CD4-positive, alpha-beta memory T cell (primary cell): Measurements from ENCODE around the gene NPR3. TPM values are rescaled to one million over a fixed set of nuclear protein-coding genes. Genes with fewer than 3 reads are reported as not detected.

ENCODE experiments used
- CTCF ChIA-PET: fragments of 350-600 bp; sonication (Branson Sonifier 250); formaldehyde crosslinking; loops from one replicate; lab custom pipeline; 2021; ENCODE audit warnings: inconsistent platforms; ENCODE audit not compliant: partially characterized antibody; lab: Charles Lee
- POLR2A ChIA-PET: fragments of 350-600 bp; sonication (Branson Sonifier 250); formaldehyde crosslinking; loops from one replicate; lab custom pipeline; 2021; ENCODE audit not compliant: partially characterized antibody; lab: Charles Lee
- DNase-seq, 5 donors: peaks; one replicate each; pipeline versions ENCODE4 v3.0.0 to v3.0.0-alpha.2; 2020 to 2022; ENCODE audit warnings: mixed read lengths in 1 of 5
- H3K27ac ChIP-seq: one replicate; pipeline ENCODE4 v1.7.0; 2013; ENCODE audit warnings: low read depth, low read length
- H3K27me3 ChIP-seq: 2 replicates; pipeline ENCODE4 v1.7.0; 2013; ENCODE audit warnings: mild to moderate bottlenecking, low read length, moderate library complexity; ENCODE audit not compliant: insufficient read depth
- H3K36me3 ChIP-seq: 2 replicates; pipeline ENCODE4 v1.7.0; 2013; ENCODE audit warnings: mild to moderate bottlenecking, low read length, moderate library complexity; ENCODE audit not compliant: insufficient read depth
- H3K4me1 ChIP-seq: 2 replicates; pipeline ENCODE4 v1.7.0; 2013; ENCODE audit warnings: mild to moderate bottlenecking, low read length, moderate library complexity; ENCODE audit not compliant: insufficient read depth
- H3K4me3 ChIP-seq, 2 donors: one replicate each; pipeline ENCODE4 v1.7.0; 2013; ENCODE audit warnings: low read length in 2 of 2, mild to moderate bottlenecking in 1 of 2
- H3K9me3 ChIP-seq, 2 donors: one replicate each; pipeline ENCODE4 v1.7.0; 2013; ENCODE audit warnings: low read length in 2 of 2, control low read depth in 1 of 2; ENCODE audit not compliant: control insufficient read depth in 1 of 2
- H3K27ac Mint-ChIP-seq, 7 donors: one replicate each; pipeline ENCODE4 v1.8.0; 2020 to 2021; ENCODE audit warnings: mixed read lengths in 7 of 7, mild to moderate bottlenecking in 6 of 7, inconsistent platforms in 3 of 7, moderate library complexity in 3 of 7
- H3K27me3 Mint-ChIP-seq, 2 donors: one replicate each; pipeline ENCODE4 v1.8.0; 2020 to 2021; ENCODE audit warnings: mixed read lengths in 2 of 2
- H3K36me3 Mint-ChIP-seq, 2 donors: one replicate each; pipeline ENCODE4 v1.8.0; 2020 to 2021; ENCODE audit warnings: mixed read lengths in 2 of 2, inconsistent platforms in 1 of 2, mild to moderate bottlenecking in 1 of 2
- H3K4me1 Mint-ChIP-seq, 4 donors: one replicate each; pipeline ENCODE4 v1.8.0; 2020 to 2021; ENCODE audit warnings: mixed read lengths in 4 of 4, mild to moderate bottlenecking in 1 of 4
- H3K4me3 Mint-ChIP-seq, 8 donors: one replicate each; pipeline ENCODE4 v1.8.0; 2020 to 2021; ENCODE audit warnings: mixed read lengths in 8 of 8, mild to moderate bottlenecking in 7 of 8, moderate library complexity in 6 of 8, inconsistent platforms in 3 of 8
- H3K9me3 Mint-ChIP-seq, 8 donors: one replicate each; pipeline ENCODE4 v1.8.0; 2020 to 2021; ENCODE audit warnings: mixed read lengths in 8 of 8, mild to moderate bottlenecking in 5 of 8, inconsistent platforms in 3 of 8, moderate library complexity in 1 of 8
- intact Hi-C: fragments of 100-400 bp; cut with micrococcal nuclease; formaldehyde crosslinking; loops from one replicate; pipeline ENCODE4 v1.15.1; 2023
- polyA plus RNA-seq, 2 donors: library from polyadenylated mRNA; unstranded; fragments of 300-500 nt; fragmentation: Illumina TruSeq; gene quantifications; one replicate each; pipeline ENCODE4 v1.2.3, GENCODE V29; 2021
- total RNA-seq, 2 experiments: library from RNA; stranded (reverse); gene quantifications; one replicate each; pipeline ENCODE4 v1.2.3, GENCODE V29; 2021

NPR3 gene
- total and polyA plus RNA-seq, 4 experiments from 2014 or later, result 0.06 TPM; not detected in 3

DNA sequence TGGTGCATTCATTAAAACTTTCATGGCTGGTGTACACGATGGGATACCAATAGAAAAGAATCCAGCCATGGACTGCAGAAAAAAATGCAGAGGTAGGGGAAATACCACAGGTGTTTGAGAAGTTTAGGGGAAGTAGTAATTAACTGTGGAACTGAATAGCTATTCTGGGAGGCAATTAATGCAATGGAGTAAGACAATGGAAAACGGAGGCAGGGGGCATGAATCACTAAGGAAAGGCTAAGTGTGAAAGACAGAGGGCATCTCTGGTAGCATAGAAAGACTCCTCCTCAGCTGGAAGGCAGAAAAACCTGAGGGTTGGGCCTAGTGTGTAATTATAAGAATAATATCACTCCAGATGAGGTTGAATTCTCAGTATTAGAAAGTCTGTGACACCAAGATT, 30.9 kb upstream of the NPR3 start:
- no peak overlapping the region for H3K4me3 Mint-ChIP-seq
- H3K9me3 Mint-ChIP-seq, result peaks cover 2 to 18% (median 16%) of the 10 kb centered on the region in 8 donors
- Histone ChIP-seq H3K9me3 (no peaks in the 10 kb centered on the region), H3K27ac (no peak overlapping the region), H3K27me3 (no peaks in the 10 kb centered on the region), H3K36me3 (no peaks in the 10 kb centered on the region), H3K4me1 (no peaks in the 10 kb centered on the region), H3K4me3 (no peak overlapping the region)
- no peaks in the 10 kb centered on the region for H3K4me1 Mint-ChIP-seq
- intact Hi-C loops, result no loop called here
- no peaks in the 10 kb centered on the region for H3K36me3 Mint-ChIP-seq
- no peak for DNase-seq
- H3K27me3 Mint-ChIP-seq, result peaks cover 4 to 5% of the 10 kb centered on the region in 2 donors
- ChIA-PET CTCF (no interaction called here), POLR2A (no interaction called here)
- no peak overlapping the region for H3K27ac Mint-ChIP-seq

GRCh38 chr5:32683125-32683524, 28.0 kb upstream of the NPR3 start:
- Mint-ChIP-seq H3K27ac (no peak overlapping the region), H3K4me1 (no peaks in the 10 kb centered on the region), H3K9me3 (peaks cover 5 to 34% (median 23%) of the 10 kb centered on the region in 8 donors), H3K27me3 (peaks cover 2 to 4% of the 10 kb centered on the region in 2 donors), H3K36me3 (no peaks in the 10 kb centered on the region), H3K4me3 (no peak overlapping the region)
- Histone ChIP-seq H3K36me3 (no peaks in the 10 kb centered on the region), H3K4me3 (no peak overlapping the region), H3K27me3 (no peaks in the 10 kb centered on the region), H3K9me3 (no peaks in the 10 kb centered on the region), H3K4me1 (no peaks in the 10 kb centered on the region), H3K27ac (no peak overlapping the region)
- DNase-seq, result no peak
- intact Hi-C loops, result no loop called here
- ChIA-PET POLR2A (no interaction called here), CTCF (no interaction called here)

GRCh38 chr5:32684260-32684659, 26.9 kb upstream of the NPR3 start:
- H3K36me3 ChIP-seq, result no peaks in the 10 kb centered on the region
- no peaks in the 10 kb centered on the region for H3K36me3 Mint-ChIP-seq
- H3K4me3 ChIP-seq, result no peak overlapping the region
- H3K27ac ChIP-seq, result no peak overlapping the region
- ChIA-PET POLR2A (no interaction called here), CTCF (no interaction called here)
- peaks cover 2 to 10% of the 10 kb centered on the region in 2 donors for H3K27me3 Mint-ChIP-seq
- no peaks in the 10 kb centered on the region for H3K27me3 ChIP-seq
- H3K4me1 Mint-ChIP-seq, result no peaks in the 10 kb centered on the region
- no peak for DNase-seq
- no peaks in the 10 kb centered on the region for H3K9me3 ChIP-seq
- intact Hi-C loops, result no loop called here
- peaks cover 5 to 35% (median 23%) of the 10 kb centered on the region in 8 donors for H3K9me3 Mint-ChIP-seq
- H3K27ac Mint-ChIP-seq, result peak overlapping the region in 1 of 7 donors; percentile 54
- H3K4me3 Mint-ChIP-seq, result no peak overlapping the region
- H3K4me1 ChIP-seq, result no peaks in the 10 kb centered on the region

- Mint-ChIP-seq H3K27ac (no peak overlapping the region), H3K27me3 (peaks cover 2 to 12% of the 10 kb centered on the region in 2 donors), H3K4me3 (no peak overlapping the region), H3K9me3 (peaks cover 5 to 35% (median 23%) of the 10 kb centered on the region in 8 donors), H3K36me3 (no peaks in the 10 kb centered on the region), H3K4me1 (no peaks in the 10 kb centered on the region)
- POLR2A ChIA-PET, result no interaction called here
- Histone ChIP-seq H3K4me3 (no peak overlapping the region), H3K27me3 (no peaks in the 10 kb centered on the region), H3K27ac (no peak overlapping the region), H3K36me3 (no peaks in the 10 kb centered on the region), H3K9me3 (no peaks in the 10 kb centered on the region), H3K4me1 (no peaks in the 10 kb centered on the region)
- no peak for DNase-seq
- CTCF ChIA-PET, result no interaction called here
- intact Hi-C loops, result no loop called here
Observed at GRCh38 chr5:32686799-32687498, 24.2 kb upstream of the NPR3 start.

DNA sequence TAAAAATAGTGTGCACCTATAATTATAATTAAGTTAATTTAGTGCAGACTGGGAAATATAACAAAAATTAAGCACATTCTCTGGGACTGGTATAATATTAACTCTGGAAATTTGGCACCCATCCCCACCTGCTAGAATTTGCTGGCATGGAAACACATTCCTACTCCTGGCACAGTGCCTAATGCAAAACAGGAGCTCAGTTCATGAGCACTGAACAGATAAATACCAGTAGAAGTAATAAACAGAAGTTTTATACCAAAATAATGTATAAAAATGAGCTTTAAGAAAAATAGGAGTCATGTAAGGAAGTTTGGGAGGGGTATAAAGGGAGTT, 23.7 kb upstream of the NPR3 start:
- ChIA-PET POLR2A (no interaction called here), CTCF (no interaction called here)
- H3K36me3 ChIP-seq, result no peaks in the 10 kb centered on the region
- intact Hi-C loops, result no loop called here
- Mint-ChIP-seq H3K4me3 (no peak overlapping the region), H3K27me3 (peaks cover 2 to 12% of the 10 kb centered on the region in 2 donors), H3K9me3 (peaks cover 5 to 35% (median 23%) of the 10 kb centered on the region in 8 donors), H3K36me3 (no peaks in the 10 kb centered on the region), H3K4me1 (no peaks in the 10 kb centered on the region), H3K27ac (no peak overlapping the region)
- no peak for DNase-seq
- no peaks in the 10 kb centered on the region for H3K27me3 ChIP-seq
- H3K4me3 ChIP-seq, result no peak overlapping the region
- H3K9me3 ChIP-seq, result no peaks in the 10 kb centered on the region
- H3K27ac ChIP-seq, result no peak overlapping the region
- H3K4me1 ChIP-seq, result no peaks in the 10 kb centered on the region

- Histone ChIP-seq H3K36me3 (no peaks in the 10 kb centered on the region), H3K9me3 (no peaks in the 10 kb centered on the region), H3K4me3 (no peak overlapping the region), H3K4me1 (no peaks in the 10 kb centered on the region), H3K27ac (no peak overlapping the region), H3K27me3 (no peaks in the 10 kb centered on the region)
- H3K27ac Mint-ChIP-seq, result no peak overlapping the region
- POLR2A ChIA-PET, result no interaction called here
- no peak overlapping the region for H3K4me3 Mint-ChIP-seq
- no peaks in the 10 kb centered on the region for H3K36me3 Mint-ChIP-seq
- no peak for DNase-seq
- CTCF ChIA-PET, result no interaction called here
- peaks cover 2 to 18% (median 8%) of the 10 kb centered on the region in 8 donors for H3K9me3 Mint-ChIP-seq
- peaks cover 2 to 10% of the 10 kb centered on the region in 2 donors for H3K27me3 Mint-ChIP-seq
- intact Hi-C loops, result no loop called here
- no peaks in the 10 kb centered on the region for H3K4me1 Mint-ChIP-seq
Observed at GRCh38 chr5:32690153-32690552, 21.0 kb upstream of the NPR3 start.

- POLR2A ChIA-PET, result no interaction called here
- intact Hi-C loops, result no loop called here
- Mint-ChIP-seq H3K9me3 (peaks cover 2 to 16% (median 5%) of the 10 kb centered on the region in 8 donors), H3K4me3 (no peak overlapping the region), H3K36me3 (no peaks in the 10 kb centered on the region), H3K27ac (no peak overlapping the region), H3K4me1 (no peaks in the 10 kb centered on the region), H3K27me3 (peaks cover 2 to 10% of the 10 kb centered on the region in 2 donors)
- no peaks in the 10 kb centered on the region for H3K9me3 ChIP-seq
- no peak overlapping the region for H3K27ac ChIP-seq
- no peaks in the 10 kb centered on the region for H3K27me3 ChIP-seq
- H3K4me3 ChIP-seq, result no peak overlapping the region
- no peaks in the 10 kb centered on the region for H3K36me3 ChIP-seq
- DNase-seq, result no peak
- CTCF ChIA-PET, result no interaction called here
- no peaks in the 10 kb centered on the region for H3K4me1 ChIP-seq
Observed at GRCh38 chr5:32690666-32691065, 20.5 kb upstream of the NPR3 start.
